Measurements from ENCODE around the gene MAD1L1.

The MAD1L1 gene

GRCh38 chr7:2181077-2181854, 51.5 kb downstream of the MAD1L1 start:
- Mint-ChIP-seq H3K4me3 (no peak overlapping the region), H3K9me3 (no peaks in the 10 kb centered on the region), H3K27ac (no peak overlapping the region), H3K36me3 (ENCODE audit: low read depth) (peaks cover 65% of the 10 kb centered on the region), H3K27me3 (ENCODE audit: low read depth, poor library complexity) (peaks cover 3% of the 10 kb centered on the region), H3K4me1 (no peaks in the 10 kb centered on the region)
- TF ChIP-seq CTCF (IDR thresholded peaks at IDR 0.05) = no peak
- DNase-seq = no peak

- Mint-ChIP-seq H3K27me3 (ENCODE audit: low read depth, poor library complexity) (peaks cover 3% of the 10 kb centered on the region), H3K27ac (no peak overlapping the region), H3K36me3 (ENCODE audit: low read depth) (peaks cover 54% of the 10 kb centered on the region), H3K4me3 (no peak overlapping the region), H3K4me1 (no peaks in the 10 kb centered on the region), H3K9me3 (no peaks in the 10 kb centered on the region)
- no peak for TF ChIP-seq CTCF (IDR thresholded peaks at IDR 0.05)
- no peak for DNase-seq
Measured at GRCh38 chr7:2180081-2180480, 52.7 kb downstream of the MAD1L1 start.

GRCh38 chr7:2175514-2175913, 57.2 kb downstream of the MAD1L1 start:
- H3K4me1 Mint-ChIP-seq = peaks cover 12% of the 10 kb centered on the region
- H3K27ac Mint-ChIP-seq = no peak overlapping the region
- H3K36me3 Mint-ChIP-seq (ENCODE audit: low read depth) = peaks cover 40% of the 10 kb centered on the region
- no peak overlapping the region for H3K4me3 Mint-ChIP-seq
- H3K9me3 Mint-ChIP-seq = no peaks in the 10 kb centered on the region
- DNase-seq = no peak
- no peak for TF ChIP-seq CTCF (IDR thresholded peaks at IDR 0.05)
- no peaks in the 10 kb centered on the region for H3K27me3 Mint-ChIP-seq (ENCODE audit: low read depth, poor library complexity)

- H3K27ac Mint-ChIP-seq = no peak overlapping the region
- no peak for TF ChIP-seq CTCF (IDR thresholded peaks at IDR 0.05)
- no peak for DNase-seq
- H3K4me1 Mint-ChIP-seq = peaks cover 17% of the 10 kb centered on the region
- H3K27me3 Mint-ChIP-seq (ENCODE audit: low read depth, poor library complexity) = no peaks in the 10 kb centered on the region
- no peak overlapping the region for H3K4me3 Mint-ChIP-seq
- no peaks in the 10 kb centered on the region for H3K9me3 Mint-ChIP-seq
- peaks cover 44% of the 10 kb centered on the region for H3K36me3 Mint-ChIP-seq (ENCODE audit: low read depth)
Measured at GRCh38 chr7:2175091-2175490, 57.7 kb downstream of the MAD1L1 start.

- peaks cover 32% of the 10 kb centered on the region for H3K4me1 Mint-ChIP-seq
- no peak for DNase-seq
- H3K4me3 Mint-ChIP-seq = no peak overlapping the region
- TF ChIP-seq CTCF (IDR thresholded peaks at IDR 0.05) = no peak
- H3K27ac Mint-ChIP-seq = no peak overlapping the region
- no peaks in the 10 kb centered on the region for H3K27me3 Mint-ChIP-seq (ENCODE audit: low read depth, poor library complexity)
- H3K9me3 Mint-ChIP-seq = no peaks in the 10 kb centered on the region
- H3K36me3 Mint-ChIP-seq (ENCODE audit: low read depth) = peaks cover 45% of the 10 kb centered on the region
Measured at GRCh38 chr7:2173189-2173827, 59.4 kb downstream of the MAD1L1 start.

All from nephron progenitor cell (in vitro differentiated cells).